ENCODE measurements around the gene IL25.
"Not testable (repeated sequence)": the region's sequence is repeated elsewhere in the genome, so short reads cannot be mapped to it uniquely, and the experiment has no call there.

IL25 gene

DNA sequence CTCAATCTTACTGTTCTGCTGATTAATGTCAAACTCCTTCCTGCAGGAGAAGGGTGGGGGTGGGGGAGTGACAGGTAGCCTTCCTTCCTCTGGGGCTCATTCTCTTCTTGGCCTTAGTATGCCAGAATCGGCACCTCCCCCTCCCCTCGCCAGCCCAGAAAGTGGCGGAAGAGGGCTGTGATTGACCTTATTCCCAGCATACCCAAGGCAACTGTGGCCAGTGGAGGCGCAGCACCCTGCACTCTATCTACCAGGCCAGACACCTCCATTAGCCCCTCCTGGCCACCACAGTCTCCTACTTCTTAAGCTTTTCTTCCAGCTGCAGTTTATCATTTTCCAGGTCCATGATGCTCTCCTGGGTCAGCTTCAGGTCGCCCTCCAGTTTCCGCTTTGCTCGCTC is 20.0 kb downstream of the IL25 start:
- no peak for FAIRE-seq

DNA sequence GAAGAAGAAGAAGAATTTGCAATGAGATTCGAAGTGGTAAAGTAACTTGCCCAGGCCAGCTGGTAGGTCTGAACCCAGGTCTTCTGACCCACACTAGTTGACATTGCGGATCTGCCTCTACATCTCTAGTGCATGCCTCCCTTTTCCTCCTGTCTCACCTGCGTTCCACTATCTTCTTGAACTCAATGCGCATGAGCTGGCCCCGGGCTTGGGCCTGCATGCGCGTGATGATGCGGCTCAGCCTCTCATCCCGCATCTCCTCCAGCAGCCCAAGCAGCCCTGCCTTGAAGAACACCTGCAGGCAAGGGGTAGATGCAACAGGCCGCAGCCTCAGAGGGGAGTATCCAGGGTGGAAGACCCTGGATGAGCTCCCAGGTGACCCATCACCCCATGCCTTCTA is 23.5 kb downstream of the IL25 start:
- no peak for FAIRE-seq

GRCh38 chr14:23396781-23397407 is 24.3 kb downstream of the IL25 start:
- no peak for FAIRE-seq

DNA sequence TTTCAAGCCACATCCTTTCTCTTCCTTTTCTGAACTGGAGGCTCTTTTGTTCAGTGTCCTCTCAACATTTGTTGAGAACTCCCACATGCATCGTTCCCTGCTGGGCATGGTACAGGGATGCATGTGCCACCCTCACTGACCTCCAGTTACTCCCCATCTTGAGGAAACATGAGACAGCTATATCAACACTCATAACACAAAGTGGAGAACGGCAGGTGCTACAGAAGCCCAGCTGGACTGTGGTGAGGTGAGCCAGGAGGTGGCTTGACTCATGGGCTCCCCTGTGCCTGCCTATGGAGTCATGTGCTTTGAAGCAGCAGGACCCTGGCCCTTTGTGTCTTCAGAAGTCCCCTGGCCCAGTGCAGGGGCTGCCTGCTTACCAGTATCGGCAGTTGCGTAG is 25.7 kb downstream of the IL25 start:
- no peak for FAIRE-seq

DNA sequence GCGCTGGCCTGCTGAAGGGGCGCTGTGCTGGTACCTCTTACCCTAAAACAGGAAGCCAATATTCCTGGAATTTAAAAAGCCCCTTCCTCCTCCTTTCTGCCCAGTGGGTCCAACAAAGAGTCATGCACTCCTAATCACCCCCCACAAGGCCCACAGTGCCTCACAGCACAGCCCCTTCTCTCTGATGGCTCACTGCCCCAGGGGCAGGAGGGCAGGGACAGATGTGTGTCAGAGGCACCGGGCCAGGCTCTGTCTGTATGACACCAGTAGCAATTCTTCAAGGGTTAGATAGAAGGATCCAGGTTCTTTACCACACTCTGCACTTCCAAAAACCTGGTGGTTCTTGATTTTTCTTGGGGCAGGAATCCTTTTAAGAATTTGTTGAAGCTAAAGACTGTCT is 26.5 kb downstream of the IL25 start:
- FAIRE-seq, result no peak

- no peak for FAIRE-seq
Measured at GRCh38 chr14:23399591-23399990, 27.0 kb downstream of the IL25 start.

DNA sequence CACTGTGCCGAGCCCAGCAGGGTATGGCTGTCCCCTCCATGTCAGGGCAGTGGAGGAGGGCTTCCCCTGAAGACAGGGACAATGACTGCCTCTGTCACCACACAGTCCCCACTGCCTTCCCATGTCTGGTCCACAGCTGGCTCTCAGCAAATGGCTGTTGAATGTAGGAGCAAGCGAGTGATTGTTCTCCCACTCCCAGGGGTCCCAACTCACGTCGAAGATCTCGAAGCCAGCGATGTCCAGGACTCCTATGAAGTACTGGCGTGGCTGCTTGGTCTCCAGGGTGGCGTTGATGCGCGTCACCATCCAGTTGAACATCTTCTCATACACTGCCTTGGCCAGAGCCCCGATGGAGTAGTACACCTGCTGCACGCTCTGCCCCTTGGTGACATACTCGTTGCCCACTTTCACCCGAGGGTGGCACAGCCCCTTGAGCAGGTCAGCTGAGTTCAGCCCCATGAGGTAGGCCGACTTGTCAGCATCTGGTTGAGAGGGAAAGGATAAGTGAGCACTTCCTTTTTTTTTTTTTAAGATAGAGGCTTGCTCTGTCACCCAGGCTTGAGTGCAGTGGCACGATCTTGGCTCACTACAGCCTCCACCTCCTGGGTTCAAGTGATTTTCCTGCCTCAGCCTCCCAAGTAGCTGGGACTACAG is 28.0 kb downstream of the IL25 start:
- not testable (repeated sequence) for FAIRE-seq

- no peak for FAIRE-seq
Measured at GRCh38 chr14:23401291-23401690, 28.7 kb downstream of the IL25 start.

DNA sequence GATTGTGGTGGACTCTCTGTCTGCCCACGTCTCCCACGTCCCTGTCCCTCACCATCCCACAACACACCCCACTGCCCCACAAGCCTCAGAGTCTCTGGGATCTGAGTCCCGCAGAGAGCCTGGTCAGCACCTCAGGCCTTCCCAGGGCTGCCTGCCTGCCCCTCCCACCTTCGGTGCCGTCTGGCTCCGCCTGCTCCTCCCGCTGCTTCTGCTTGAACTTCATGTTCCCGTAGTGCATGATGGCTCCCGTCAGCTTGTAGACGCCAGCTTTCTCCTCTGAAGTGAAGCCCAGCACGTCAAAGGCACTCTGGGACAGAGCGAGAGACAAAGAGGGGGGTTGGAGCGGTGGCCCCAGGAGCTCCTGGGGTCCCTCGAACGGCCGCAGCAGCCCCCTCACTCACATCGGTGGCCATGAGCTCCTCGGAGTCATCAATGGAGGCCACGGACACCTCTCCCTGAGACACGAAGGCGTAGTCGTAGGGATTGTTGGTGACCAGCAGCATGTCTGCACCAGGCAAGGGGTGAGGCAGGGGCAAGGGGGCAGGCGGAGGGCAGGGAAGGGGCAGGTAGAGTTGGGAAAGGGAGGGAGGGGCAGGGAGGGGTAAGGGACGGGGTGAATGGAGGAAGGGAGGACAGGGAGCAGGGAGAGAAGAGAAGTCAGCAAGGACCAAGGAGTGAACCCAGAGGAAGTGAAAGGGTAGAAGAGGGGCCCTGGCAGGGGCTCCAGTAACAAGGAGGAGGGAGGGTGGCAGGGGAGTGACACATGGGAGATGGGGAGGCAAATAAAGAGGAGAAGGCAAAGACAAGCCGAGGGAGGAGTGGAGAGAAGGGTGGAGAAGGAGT is 29.9 kb downstream of the IL25 start:
- no peak for FAIRE-seq

DNA sequence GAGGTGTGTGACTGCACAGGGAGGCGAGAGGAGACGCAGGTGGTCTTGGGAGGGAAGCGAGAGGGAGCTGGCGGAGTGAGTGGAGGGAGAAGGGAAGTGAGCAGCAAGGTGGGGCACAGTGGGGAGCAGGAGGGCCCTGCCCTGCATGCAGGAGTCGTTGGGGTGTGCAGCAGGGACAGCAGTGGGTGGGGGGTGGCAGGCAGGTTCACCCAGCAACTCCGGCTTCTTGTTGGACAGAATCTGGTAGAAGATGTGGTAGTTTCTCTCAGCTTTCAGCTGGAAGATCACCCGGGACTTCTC is 30.5 kb downstream of the IL25 start:
- no peak for FAIRE-seq

DNA sequence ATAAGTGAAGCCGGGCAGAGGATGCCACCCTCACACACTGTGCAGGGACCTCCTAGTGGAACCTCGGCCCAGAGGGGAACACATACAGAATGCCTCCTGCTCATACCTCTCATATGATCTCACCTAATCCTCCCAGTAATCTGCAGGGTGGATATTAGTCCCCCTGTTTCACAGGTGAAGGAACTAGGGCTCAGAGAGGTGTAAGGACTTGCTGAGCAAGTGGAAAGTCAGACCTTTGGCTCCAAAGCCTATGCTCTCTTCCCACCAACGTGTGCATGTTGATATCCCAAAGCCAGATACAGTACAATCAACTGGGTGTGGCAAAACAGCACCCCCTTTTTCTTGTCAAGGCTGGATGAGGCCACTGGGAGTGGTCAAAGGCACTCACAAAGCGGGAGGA is 31.3 kb downstream of the IL25 start:
- no peak for FAIRE-seq

DNA sequence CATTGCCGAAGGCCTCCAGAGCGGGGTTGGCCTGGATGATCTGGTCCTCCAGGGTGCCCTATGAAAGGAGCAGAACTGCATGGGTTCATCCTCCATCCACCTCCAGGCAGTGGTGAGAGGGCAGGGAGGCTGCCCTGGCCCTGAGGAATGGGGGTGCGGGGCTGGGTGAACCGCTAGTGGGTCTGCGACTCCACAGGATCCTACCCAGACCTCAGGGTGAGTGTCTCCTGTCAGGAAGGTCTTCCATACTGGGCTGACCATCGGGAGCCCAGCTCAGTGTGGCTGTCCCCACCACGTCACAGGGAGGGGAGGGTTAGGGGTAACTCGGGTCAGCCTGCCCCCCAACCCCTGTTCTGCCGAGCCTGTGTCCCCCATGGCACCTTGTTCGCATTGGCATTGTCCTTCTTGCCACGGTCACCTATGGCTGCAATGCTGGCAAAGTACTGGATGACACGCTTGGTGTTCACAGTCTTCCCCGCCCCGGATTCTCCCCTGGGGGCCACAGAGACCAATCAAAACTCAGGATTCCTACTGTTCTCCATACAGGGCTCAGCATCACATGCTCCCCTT is 31.8 kb downstream of the IL25 start:
- FAIRE-seq, result no peak

DNA sequence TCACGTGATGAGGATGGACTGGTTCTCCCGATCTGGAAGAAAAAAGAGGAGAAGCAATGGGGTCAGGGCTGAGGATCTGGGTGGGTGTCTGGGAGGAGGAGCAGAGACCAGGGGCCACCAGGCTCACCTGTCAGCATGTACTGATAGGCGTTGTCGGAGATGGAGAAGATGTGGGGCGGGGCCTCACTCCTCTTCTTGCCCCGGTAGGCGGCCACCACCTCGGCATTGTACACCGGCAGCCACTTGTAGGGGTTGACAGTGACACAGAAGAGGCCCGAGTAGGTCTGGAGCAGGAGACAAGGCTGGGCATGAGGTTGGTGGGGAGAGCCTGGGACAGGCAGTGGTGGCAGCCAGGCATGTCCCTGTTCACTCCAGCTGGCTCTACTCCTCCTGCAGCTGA is 32.5 kb downstream of the IL25 start:
- no peak for FAIRE-seq

GRCh38 chr14:23405516-23406025 is 33.0 kb downstream of the IL25 start:
- no peak for FAIRE-seq

- no peak for FAIRE-seq
Measured at GRCh38 chr14:23406244-23406643, 33.6 kb downstream of the IL25 start.

- FAIRE-seq, result no peak
Measured at GRCh38 chr14:23406725-23407355, 34.2 kb downstream of the IL25 start.

DNA sequence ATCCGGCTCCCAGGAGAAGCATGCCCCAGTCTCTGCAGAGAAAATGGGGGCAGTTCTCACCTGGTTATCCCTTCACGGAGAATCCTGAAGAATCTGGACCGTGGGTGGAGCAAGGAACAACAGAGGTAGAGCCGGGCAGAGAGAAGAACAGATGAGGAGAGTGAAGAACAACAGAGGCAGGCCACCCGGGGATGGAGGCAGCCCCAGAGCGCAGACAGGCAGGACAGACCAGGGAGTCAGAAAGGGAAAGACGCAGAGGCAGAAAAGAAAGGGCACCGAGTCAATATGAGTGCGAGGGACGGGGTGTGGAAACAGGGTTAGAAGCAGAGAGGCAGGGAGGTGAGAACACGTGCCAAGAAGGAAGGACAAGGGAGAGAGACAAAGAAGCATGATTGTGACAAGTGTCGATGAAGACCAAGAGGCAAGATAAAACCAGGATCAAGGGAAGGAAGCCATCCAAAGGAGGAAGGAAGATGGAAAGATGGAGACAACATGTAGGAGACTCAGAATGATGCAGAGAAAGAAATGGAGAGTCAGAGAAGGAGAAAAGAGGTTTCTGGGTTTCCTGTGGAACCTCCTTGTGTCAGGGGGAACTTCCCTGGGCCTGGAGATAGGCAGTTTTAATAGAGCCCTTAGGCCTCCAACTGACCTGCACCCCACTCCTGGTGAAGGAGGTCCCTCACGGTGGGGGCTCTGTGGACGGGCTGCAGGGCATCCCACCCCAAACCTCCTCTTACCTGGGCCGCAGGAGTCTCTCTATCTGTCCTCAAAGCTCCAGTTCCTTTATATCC is 35.1 kb downstream of the IL25 start, which contains the start of gene MYH6:
TSS of gene MYH6 (minus strand) at position 758 of the 791 bp plus-strand sequence. CDS start 1,050 bp downstream, outside the sequence.
- no peak for FAIRE-seq

DNA sequence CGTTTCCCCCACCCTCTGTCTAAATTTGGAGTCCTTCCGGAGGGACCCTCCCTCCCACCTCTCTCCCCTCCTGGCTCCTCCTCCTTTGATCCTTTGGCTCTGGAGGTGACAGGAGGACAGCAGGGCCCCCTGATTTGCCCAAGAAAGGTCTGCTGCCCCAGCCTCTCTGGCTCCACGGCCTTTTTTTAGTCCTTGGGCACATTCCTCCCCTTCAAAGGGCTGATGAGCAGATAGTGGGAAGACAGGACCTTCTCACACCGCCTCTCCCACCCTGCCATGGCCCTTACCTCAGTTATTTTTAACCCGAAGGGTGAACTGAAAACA is 35.7 kb downstream of the IL25 start:
- no peak for FAIRE-seq

DNA sequence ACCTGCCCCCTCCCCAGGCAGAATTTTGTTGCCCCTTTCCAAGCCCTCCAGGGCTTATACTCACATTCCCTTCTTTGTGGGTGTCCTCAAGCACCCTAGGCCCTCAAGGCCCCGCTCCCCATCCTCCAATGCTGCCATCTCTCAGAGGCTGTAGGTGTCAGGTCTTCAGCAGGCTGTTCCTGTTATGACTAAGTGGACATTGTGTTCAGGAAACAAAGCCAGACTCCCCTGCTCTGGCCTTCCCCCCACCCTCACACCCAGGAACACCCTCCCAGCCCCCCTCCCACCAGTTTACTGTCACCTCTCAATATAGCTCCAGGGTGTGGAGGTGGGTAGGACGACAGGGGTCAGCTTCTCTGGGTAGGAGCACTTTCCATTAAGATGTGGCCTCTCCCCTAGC is 36.9 kb downstream of the IL25 start:
- no peak for FAIRE-seq

GRCh38 chr14:23409966-23410635 is 37.5 kb downstream of the IL25 start:
- FAIRE-seq, result no peak

Data from colon (tissue), 2 donors.